Fibroblast of lung (primary cell): Measurements from ENCODE around the gene VCPKMT. TPM values are rescaled to one million over a fixed set of nuclear protein-coding genes. Genes with fewer than 3 reads are reported as not detected.

Experiments used
- DNase-seq, 2 donors: peaks; one replicate each; pipeline versions ENCODE4 v3.0.0 to v3.0.0-alpha.2; 2010; ENCODE audit warnings: low read depth in 2 of 2
- H2AFZ ChIP-seq: 2 replicates; pipeline ENCODE4 v1.5.1; 2012; ENCODE audit warnings: low read length, control low read depth, inconsistent platforms
- H3K27ac ChIP-seq: 2 replicates; pipeline ENCODE4 v1.5.1; 2011; ENCODE audit warnings: low read length, control low read depth; ENCODE audit not compliant: insufficient read depth
- H3K27me3 ChIP-seq: 2 replicates; pipeline ENCODE4 v1.5.1; 2011; ENCODE audit warnings: mild to moderate bottlenecking, low read length; ENCODE audit not compliant: control insufficient read depth, insufficient read depth
- H3K36me3 ChIP-seq: 2 replicates; pipeline ENCODE4 v1.5.1; 2011; ENCODE audit warnings: low read length; ENCODE audit not compliant: control insufficient read depth, insufficient read depth
- H3K4me1 ChIP-seq: 2 replicates; pipeline ENCODE4 v1.5.1; 2011; ENCODE audit warnings: low read length; ENCODE audit not compliant: control insufficient read depth, insufficient read depth; ENCODE audit errors: extremely low read depth
- H3K4me2 ChIP-seq: 2 replicates; pipeline ENCODE4 v1.5.1; 2011; ENCODE audit warnings: low read length, control low read depth; ENCODE audit not compliant: insufficient read depth; ENCODE audit errors: extremely low read depth
- H3K4me3 ChIP-seq, 4 experiments: fragments of 200-600 bp in 1 of 4; sonication (generic) in 1 of 4; replicated peaks in 1 of 4; 2 replicates each; pipeline ENCODE4 v1.5.1; 2011 to 2016; ENCODE audit warnings: low read length in 4 of 4, low read depth in 3 of 4, mild to moderate bottlenecking in 3 of 4, control low read depth in 2 of 4, inconsistent platforms in 1 of 4, mixed read lengths in 1 of 4; ENCODE audit not compliant: insufficient read depth in 1 of 4; ENCODE audit errors: control extremely low read depth in 1 of 4
- H3K79me2 ChIP-seq: 2 replicates; pipeline ENCODE4 v1.5.1; 2012; ENCODE audit warnings: mild to moderate bottlenecking, low read length, inconsistent platforms; ENCODE audit not compliant: control insufficient read depth, insufficient read depth
- H3K9ac ChIP-seq: 2 replicates; pipeline ENCODE4 v1.5.1; 2011; ENCODE audit warnings: mild to moderate bottlenecking, low read length, control low read depth; ENCODE audit not compliant: insufficient read depth
- H3K9me3 ChIP-seq: 2 replicates; pipeline ENCODE4 v1.5.1; 2012; ENCODE audit warnings: low read depth, low read length; ENCODE audit not compliant: control insufficient read depth, insufficient read depth
- H4K20me1 ChIP-seq: 2 replicates; pipeline ENCODE4 v1.5.1; 2011; ENCODE audit warnings: low read length; ENCODE audit not compliant: control insufficient read depth, insufficient read depth; ENCODE audit errors: extremely low read depth
- EZH2 ChIP-seq: IDR thresholded peaks from 2 replicates; pipeline ENCODE4 v1.5.1; 2012; ENCODE audit warnings: low read length, control low read depth, mild to moderate bottlenecking; ENCODE audit errors: missing control alignments
- polyA plus RNA-seq, 2 donors: library from polyadenylated mRNA; depleted of rRNA in 1 of 2; stranded (reverse) in 1 of 2; unstranded in 1 of 2; fragments of >200 nt; gene quantifications; 2 replicates each; pipeline ENCODE4 v1.2.1, GENCODE V29; 2011 to 2012; ENCODE audit warnings: missing spikeins in 1 of 2
- total RNA-seq: library from RNA; depleted of rRNA; stranded (reverse); fragments of >200 nt; gene quantifications from 2 replicates; pipeline ENCODE4 v1.2.1, GENCODE V29; 2014
- TF ChIP-seq, protein P1 (sequence below), 2 donors: IDR thresholded peaks in 1 of 2; conservative IDR thresholded peaks in 1 of 2; 1 replicate in 1 of 2; 2 replicates in 1 of 2; pipeline ENCODE4 v1.5.1; 2011 to 2012; ENCODE audit warnings: low read length in 2 of 2, control low read depth in 1 of 2, inconsistent platforms in 1 of 2, low read depth in 1 of 2, mild to moderate bottlenecking in 1 of 2

The VCPKMT gene
- total and polyA plus RNA-seq, 2 donors (not counting 1 experiment from before 2014, with no cell fraction given) = 3.6 to 5.3 TPM

DNA sequence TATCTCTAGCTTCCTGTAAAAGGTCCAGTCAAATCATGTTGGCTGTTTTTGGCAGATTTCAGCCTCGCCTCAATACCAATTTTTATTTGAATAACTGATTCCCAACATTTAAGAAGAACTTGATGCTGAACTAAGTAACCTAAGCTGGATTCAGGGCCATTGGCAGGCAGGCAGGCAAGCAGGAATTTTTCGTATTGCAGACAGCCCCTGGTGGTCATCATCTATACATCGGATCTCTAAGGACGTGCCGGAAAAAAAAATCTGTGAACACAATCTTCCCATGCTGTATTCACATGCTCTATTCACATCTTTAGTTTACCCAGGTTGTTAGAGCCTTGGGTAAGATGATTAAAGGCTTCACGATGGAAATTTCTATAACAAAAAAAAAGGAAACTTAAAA is 7.0 kb downstream of the VCPKMT start:
- no peak overlapping the region for H3K27ac ChIP-seq
- no peak overlapping the region for H3K4me3 ChIP-seq
- no peaks in the 10 kb centered on the region for H3K4me1 ChIP-seq
- no peaks in the 10 kb centered on the region for H3K27me3 ChIP-seq
- H3K9ac ChIP-seq = no peak overlapping the region
- H3K9me3 ChIP-seq = no peaks in the 10 kb centered on the region
- H2AFZ ChIP-seq = no peak overlapping the region
- peak; percentile 14 to 31 for DNase-seq
- TF ChIP-seq, protein P1, sequence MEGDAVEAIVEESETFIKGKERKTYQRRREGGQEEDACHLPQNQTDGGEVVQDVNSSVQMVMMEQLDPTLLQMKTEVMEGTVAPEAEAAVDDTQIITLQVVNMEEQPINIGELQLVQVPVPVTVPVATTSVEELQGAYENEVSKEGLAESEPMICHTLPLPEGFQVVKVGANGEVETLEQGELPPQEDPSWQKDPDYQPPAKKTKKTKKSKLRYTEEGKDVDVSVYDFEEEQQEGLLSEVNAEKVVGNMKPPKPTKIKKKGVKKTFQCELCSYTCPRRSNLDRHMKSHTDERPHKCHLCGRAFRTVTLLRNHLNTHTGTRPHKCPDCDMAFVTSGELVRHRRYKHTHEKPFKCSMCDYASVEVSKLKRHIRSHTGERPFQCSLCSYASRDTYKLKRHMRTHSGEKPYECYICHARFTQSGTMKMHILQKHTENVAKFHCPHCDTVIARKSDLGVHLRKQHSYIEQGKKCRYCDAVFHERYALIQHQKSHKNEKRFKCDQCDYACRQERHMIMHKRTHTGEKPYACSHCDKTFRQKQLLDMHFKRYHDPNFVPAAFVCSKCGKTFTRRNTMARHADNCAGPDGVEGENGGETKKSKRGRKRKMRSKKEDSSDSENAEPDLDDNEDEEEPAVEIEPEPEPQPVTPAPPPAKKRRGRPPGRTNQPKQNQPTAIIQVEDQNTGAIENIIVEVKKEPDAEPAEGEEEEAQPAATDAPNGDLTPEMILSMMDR (conservative IDR thresholded peaks at IDR 0.05 in 1 of 2, IDR thresholded peaks at IDR 0.05 in 1 of 2; ENCODE audit: low read depth in 1 of 2, low read length in 2 of 2) = peak in 1 of 2 donors; percentile 48
- TF ChIP-seq EZH2 = no peak
- H4K20me1 ChIP-seq = no peaks in the 10 kb centered on the region
- H3K36me3 ChIP-seq = peaks cover 8% of the 10 kb centered on the region
- peaks cover 3% of the 10 kb centered on the region for H3K79me2 ChIP-seq
- no peak overlapping the region for H3K4me2 ChIP-seq

DNA sequence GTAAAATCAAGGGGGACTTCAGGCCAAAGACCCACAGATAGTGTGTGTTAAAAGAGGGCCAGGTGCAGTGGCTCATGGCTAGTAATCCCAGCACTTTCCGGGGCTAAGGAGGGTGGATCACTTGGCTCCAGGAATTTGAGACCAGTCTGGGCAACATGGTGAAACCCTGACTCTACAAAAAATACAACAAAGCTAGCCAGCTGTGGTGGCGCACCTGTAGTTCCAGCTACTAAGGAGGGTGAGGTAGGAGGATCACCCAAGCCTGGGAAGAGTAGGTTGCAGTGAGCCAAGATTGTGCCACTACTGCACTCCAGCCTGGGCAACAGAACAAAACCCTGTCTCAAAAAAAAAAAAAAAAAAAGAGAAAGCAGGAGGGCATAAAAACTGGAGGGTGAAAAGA is 8.5 kb downstream of the VCPKMT start:
- H3K4me2 ChIP-seq = no peak overlapping the region
- no peak overlapping the region for H3K4me3 ChIP-seq
- no peaks in the 10 kb centered on the region for H3K79me2 ChIP-seq
- DNase-seq = no peak
- H3K4me1 ChIP-seq = no peaks in the 10 kb centered on the region
- H3K9ac ChIP-seq = no peak overlapping the region
- TF ChIP-seq, protein P1 (conservative IDR thresholded peaks at IDR 0.05 in 1 of 2, IDR thresholded peaks at IDR 0.05 in 1 of 2; ENCODE audit: low read depth in 1 of 2, low read length in 2 of 2) = no peak
- no peak for TF ChIP-seq EZH2
- H4K20me1 ChIP-seq = no peaks in the 10 kb centered on the region
- H2AFZ ChIP-seq = no peak overlapping the region
- no peaks in the 10 kb centered on the region for H3K27me3 ChIP-seq
- peaks cover 6% of the 10 kb centered on the region for H3K36me3 ChIP-seq
- H3K27ac ChIP-seq = no peak overlapping the region
- H3K9me3 ChIP-seq = no peaks in the 10 kb centered on the region

DNA sequence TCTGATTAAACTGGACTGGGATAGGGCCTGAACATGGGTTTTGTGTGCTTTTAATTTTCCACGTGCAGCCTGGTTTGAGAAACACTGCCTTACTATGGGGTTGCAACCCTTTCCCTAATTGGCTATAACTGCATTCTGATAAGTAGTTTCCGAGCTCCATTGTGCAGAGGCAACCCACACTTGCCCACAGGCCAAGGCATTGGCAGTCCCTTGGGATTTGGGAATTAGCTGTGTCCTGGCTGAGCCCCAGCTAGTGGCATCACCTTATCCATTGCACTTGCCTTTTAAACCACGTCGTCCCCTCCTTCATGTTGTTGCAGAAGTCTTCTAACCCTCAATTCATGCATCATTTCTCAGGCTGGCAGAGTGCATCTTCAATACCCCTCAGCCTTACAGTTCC is 10.2 kb downstream of the VCPKMT start:
- no peaks in the 10 kb centered on the region for H3K4me1 ChIP-seq
- H4K20me1 ChIP-seq = no peaks in the 10 kb centered on the region
- H3K4me2 ChIP-seq = no peak overlapping the region
- DNase-seq = no peak
- no peaks in the 10 kb centered on the region for H3K9me3 ChIP-seq
- H3K79me2 ChIP-seq = no peaks in the 10 kb centered on the region
- H2AFZ ChIP-seq = no peak overlapping the region
- TF ChIP-seq, protein P1 (conservative IDR thresholded peaks at IDR 0.05 in 1 of 2, IDR thresholded peaks at IDR 0.05 in 1 of 2; ENCODE audit: low read depth in 1 of 2, low read length in 2 of 2) = no peak
- TF ChIP-seq EZH2 = no peak
- H3K27ac ChIP-seq = no peak overlapping the region
- no peaks in the 10 kb centered on the region for H3K27me3 ChIP-seq
- no peak overlapping the region for H3K4me3 ChIP-seq
- H3K9ac ChIP-seq = no peak overlapping the region
- peaks cover 6% of the 10 kb centered on the region for H3K36me3 ChIP-seq
